Caki2 (cell line): ENCODE results near the gene PAPPA2. TPM values are rescaled to one million over a fixed set of nuclear protein-coding genes. Genes with fewer than 3 reads are reported as not detected.

Experiments
- DNase-seq: peaks from one replicate; pipeline ENCODE4 v3.0.0-alpha.2; 2015; ENCODE audit warnings: low read depth
- in situ Hi-C: cut with HindIII; loops from 2 replicates; pipeline ENCODE4 v1.10.0; 2016; ENCODE audit warnings: low sequenced_read_pairs, low pct_unique_long_range_greater_than_20kb, mixed read lengths
- total RNA-seq: library from RNA; depleted of rRNA; stranded (reverse); fragments of >200 nt; shearing (Covaris generic); gene quantifications from 2 replicates; pipeline ENCODE4 v1.2.3, GENCODE V29; 2014; ENCODE audit warnings: low replicate concordance

The PAPPA2 gene
- total RNA-seq, 1 experiment from 2014 or later = not detected

DNA sequence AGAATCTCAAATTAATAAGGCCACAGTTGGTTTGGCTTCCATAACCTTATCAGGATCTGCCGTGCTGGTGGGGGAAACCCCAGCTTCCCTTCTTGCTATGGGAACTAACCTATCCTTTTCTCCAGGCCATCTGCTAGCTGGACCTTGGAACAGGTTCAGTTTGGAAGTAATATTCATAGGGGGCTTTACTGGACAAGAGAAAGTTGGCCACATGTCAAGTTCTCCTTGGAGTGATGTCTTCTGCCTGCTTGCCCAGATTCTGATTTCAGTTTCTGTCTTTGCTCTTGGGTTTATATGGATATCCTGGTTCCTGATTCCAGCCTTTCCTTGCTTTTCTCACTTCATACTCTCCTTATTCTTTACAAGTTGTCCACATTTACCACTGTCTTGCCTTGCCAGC is 421.9 kb downstream of the PAPPA2 start:
- in situ Hi-C loops = no loop called here
- no peak for DNase-seq

- in situ Hi-C loops = no loop called here
- DNase-seq = no peak
Measured at GRCh38 chr1:176885341-176885740, 422.4 kb downstream of the PAPPA2 start.

DNA sequence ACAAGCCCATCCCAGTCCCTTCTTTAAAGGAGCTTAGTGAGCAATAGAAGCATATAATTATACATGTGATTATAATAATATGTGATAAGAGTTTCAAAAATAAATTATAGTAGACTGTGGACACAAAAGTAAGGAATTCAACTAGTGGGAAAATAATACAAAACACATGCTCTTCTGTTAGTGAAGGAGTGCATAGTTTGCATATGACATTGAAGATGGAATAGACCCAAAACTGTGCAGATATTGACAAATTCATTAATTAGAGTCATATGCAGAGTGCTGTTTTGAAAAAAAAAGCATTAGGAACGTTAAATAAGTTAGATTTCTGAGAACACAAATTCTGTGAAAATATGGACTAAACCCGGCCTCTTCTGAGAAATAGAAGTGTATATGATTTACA is 422.8 kb downstream of the PAPPA2 start:
- in situ Hi-C loops = no loop called here
- no peak for DNase-seq

GRCh38 chr1:176888471-176889032 is 425.6 kb downstream of the PAPPA2 start:
- no peak for DNase-seq
- in situ Hi-C loops = no loop called here

- in situ Hi-C loops = no loop called here
- DNase-seq = no peak
Measured at GRCh38 chr1:176893625-176894352, 430.8 kb downstream of the PAPPA2 start.

DNA sequence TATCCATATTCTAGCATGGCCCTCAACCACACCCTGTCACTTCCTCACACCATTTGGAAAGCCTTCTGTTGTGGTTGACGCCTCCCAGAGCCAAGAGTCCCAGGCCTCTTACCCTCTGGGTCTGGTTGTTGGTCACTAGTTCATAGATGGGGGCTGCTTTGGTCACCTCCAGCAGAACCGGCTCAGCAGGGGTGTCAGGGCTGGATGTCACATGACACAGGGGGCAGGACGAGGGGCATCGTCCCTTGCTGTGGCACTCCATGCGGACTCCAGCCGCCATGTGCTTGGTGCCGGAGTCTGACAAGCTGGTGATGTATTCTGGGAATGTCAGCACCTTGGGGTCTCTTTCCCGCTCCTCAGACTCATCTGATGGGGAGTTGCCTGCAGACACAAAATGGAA is 431.5 kb downstream of the PAPPA2 start:
- no peak for DNase-seq
- in situ Hi-C loops = no loop called here
